ENCODE measurements around the gene SEPTIN12.

SEPTIN12 gene

GRCh38 chr16:4783251-4783950, 4.7 kb downstream of the SEPTIN12 start:
- FAIRE-seq, result no peak

- FAIRE-seq, result no peak
These were observed 7.9 kb downstream of the SEPTIN12 start for GRCh38 chr16:4780235-4780634.

- FAIRE-seq, result no peak
These were observed 10.1 kb downstream of the SEPTIN12 start for GRCh38 chr16:4778050-4778392.

- no peak for FAIRE-seq
These were observed 10.7 kb downstream of the SEPTIN12 start for GRCh38 chr16:4777339-4778049.

- no peak for FAIRE-seq
These were observed 11.9 kb downstream of the SEPTIN12 start for GRCh38 chr16:4776141-4776705.

GRCh38 chr16:4775005-4775404, 13.1 kb downstream of the SEPTIN12 start:
- FAIRE-seq, result no peak

GRCh38 chr16:4772351-4772750, 15.8 kb downstream of the SEPTIN12 start:
- no peak for FAIRE-seq

GRCh38 chr16:4771646-4772045, 16.5 kb downstream of the SEPTIN12 start:
- no peak for FAIRE-seq

- no peak for FAIRE-seq
These were observed 18.9 kb downstream of the SEPTIN12 start for GRCh38 chr16:4769306-4769638.

- FAIRE-seq, result peak; percentile 72
These were observed 19.4 kb downstream of the SEPTIN12 start for GRCh38 chr16:4768549-4769305.

- no peak for FAIRE-seq
These were observed 20.1 kb downstream of the SEPTIN12 start for GRCh38 chr16:4767872-4768548.

GRCh38 chr16:4766875-4767628, 21.1 kb downstream of the SEPTIN12 start, which contains the start of gene ZNF500:
ZNF500 (minus strand) TSS chr16:4767162; CDS start chr16:4765978, 1,184 bp downstream.
- FAIRE-seq, result peak; percentile 89

GRCh38 chr16:4765511-4766474, 22.4 kb downstream of the SEPTIN12 start:
- no peak for FAIRE-seq

GRCh38 chr16:4763791-4764190, 24.4 kb downstream of the SEPTIN12 start:
- no peak for FAIRE-seq

GRCh38 chr16:4762205-4762604, 25.9 kb downstream of the SEPTIN12 start:
- FAIRE-seq, result no peak

- FAIRE-seq, result no peak
These were observed 27.8 kb downstream of the SEPTIN12 start for GRCh38 chr16:4760221-4760910.

- no peak for FAIRE-seq
These were observed 32.5 kb downstream of the SEPTIN12 start for GRCh38 chr16:4755687-4756086.

- FAIRE-seq, result no peak
These were observed 33.3 kb downstream of the SEPTIN12 start for GRCh38 chr16:4754865-4755264.

- no peak for FAIRE-seq
These were observed 34.9 kb downstream of the SEPTIN12 start for GRCh38 chr16:4753227-4753626.
